ENCODE measurements around the gene CCDC30. TPM values are rescaled to one million over a fixed set of nuclear protein-coding genes. Genes with fewer than 3 reads are reported as not detected.
A peak's percentile ranks its signal among the peaks of the same experiment; 100 is the strongest.

CCDC30 gene
- total RNA-seq, 4 donors from 2014 or later = 1.1 to 2.7 (median 2.5) TPM

DNA sequence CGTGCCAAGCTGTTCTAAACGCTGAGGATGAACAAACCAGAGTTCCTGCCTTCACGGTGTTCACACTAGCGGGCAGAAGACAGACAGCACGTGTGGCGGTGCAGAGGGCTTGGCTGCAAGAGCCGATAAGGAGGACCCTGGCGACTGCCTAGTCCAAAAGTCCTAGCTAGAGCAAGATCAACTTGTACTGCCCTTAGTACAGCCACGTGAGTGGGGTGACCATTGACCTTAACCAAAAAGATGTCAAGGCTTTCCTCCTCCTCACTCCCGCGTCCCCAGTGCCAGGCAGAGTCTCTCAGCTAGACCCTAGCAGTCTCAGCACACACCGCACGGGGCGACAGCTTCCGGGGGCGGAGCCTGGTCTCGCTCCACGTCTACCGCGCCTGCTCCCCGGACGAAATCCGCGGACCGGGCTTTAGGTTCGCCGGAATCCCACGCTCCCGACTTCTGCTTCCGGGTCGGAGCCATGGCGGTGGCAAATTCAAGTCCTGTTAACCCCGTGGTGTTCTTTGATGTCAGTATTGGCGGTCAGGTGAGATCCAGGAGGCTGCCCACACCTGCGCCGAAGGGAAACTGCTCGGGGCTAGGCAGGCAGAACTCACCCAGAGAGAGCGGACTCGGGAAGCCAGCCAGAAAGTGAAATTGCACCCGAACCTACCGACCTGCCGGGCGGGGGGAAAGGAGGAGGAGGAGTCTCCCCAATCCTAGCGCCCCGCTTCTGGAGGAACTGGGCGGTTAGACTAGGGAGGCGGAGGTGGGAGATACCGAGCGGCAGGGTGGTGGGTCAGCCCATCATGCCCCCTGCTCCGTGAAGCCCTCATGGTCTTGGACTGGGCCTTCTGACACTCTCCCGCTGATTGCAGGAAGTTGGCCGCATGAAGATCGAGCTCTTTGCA is 195.1 kb downstream of the CCDC30 start, which contains the start of gene PPIH:
TSS of gene PPIH (plus strand) at position 443 of the 896 bp plus-strand sequence. CDS start at position 467, 24 bp downstream.
- WGBS, 2 donors (ENCODE audit: low coverage in 1 of 2) = 0% methylated on average over 4 to 26 of the region's 53 CpGs
- Histone ChIP-seq H3K27me3 (no peaks in the 10 kb centered on the region), H3K4me3 (peak within 1 kb of the TSS; percentile 80 to 89), H3K9me3 (no peaks in the 10 kb centered on the region), H3K36me3 (peaks cover 0 to 32% of the 10 kb centered on the region in 2 donors), H3K4me1 (peaks cover 4 to 18% (median 11%) of the 10 kb centered on the region in 3 donors), H3K27ac (peak within 1 kb of the TSS; percentile 73 to 86 (median 84))
- peak; percentile 100 for ATAC-seq
- TF ChIP-seq EP300 (IDR thresholded peaks at IDR 0.05) = no peak
- TF ChIP-seq, protein P1, sequence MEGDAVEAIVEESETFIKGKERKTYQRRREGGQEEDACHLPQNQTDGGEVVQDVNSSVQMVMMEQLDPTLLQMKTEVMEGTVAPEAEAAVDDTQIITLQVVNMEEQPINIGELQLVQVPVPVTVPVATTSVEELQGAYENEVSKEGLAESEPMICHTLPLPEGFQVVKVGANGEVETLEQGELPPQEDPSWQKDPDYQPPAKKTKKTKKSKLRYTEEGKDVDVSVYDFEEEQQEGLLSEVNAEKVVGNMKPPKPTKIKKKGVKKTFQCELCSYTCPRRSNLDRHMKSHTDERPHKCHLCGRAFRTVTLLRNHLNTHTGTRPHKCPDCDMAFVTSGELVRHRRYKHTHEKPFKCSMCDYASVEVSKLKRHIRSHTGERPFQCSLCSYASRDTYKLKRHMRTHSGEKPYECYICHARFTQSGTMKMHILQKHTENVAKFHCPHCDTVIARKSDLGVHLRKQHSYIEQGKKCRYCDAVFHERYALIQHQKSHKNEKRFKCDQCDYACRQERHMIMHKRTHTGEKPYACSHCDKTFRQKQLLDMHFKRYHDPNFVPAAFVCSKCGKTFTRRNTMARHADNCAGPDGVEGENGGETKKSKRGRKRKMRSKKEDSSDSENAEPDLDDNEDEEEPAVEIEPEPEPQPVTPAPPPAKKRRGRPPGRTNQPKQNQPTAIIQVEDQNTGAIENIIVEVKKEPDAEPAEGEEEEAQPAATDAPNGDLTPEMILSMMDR (IDR thresholded peaks at IDR 0.05) = peak in 3 of 4 experiments; percentile 47 to 66 (median 54)
- peak in 1 of 2 donors; percentile 33 for TF ChIP-seq POLR2A (IDR thresholded peaks at IDR 0.05)
- peak; percentile 60 for TF ChIP-seq POLR2AphosphoS5 (IDR thresholded peaks at IDR 0.05)

DNA sequence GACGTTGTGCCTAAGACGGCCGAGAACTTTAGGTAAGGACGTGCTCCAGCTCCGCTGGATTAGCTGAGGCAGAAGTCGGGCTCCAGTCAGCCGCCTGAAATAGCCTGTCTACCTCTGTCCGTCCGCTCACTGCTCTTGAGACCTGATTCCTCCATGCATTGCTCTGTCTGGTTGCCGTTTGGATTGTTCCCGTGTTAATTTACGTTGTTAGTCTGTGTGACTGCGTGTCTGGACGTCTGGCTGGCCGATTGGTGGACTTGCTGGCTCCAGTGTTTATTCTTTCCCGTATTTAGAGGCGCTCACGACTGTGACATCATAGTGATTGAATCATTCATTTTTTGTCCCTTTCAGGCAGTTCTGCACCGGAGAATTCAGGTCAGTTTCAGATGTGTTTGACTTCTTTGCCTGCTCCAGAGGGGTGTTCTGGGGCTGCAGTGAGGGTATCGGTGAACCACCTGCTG is 195.8 kb downstream of the CCDC30 start:
- WGBS, 2 donors (ENCODE audit: low coverage in 1 of 2) = 6 to 40% methylated on average over 2 to 13 of the region's 20 CpGs
- H3K9me3 ChIP-seq = no peaks in the 10 kb centered on the region
- peak overlapping the region; percentile 80 to 89 for H3K4me3 ChIP-seq
- H3K36me3 ChIP-seq = peaks cover 0 to 39% of the 10 kb centered on the region in 2 donors
- ATAC-seq = no peak
- TF ChIP-seq POLR2A (IDR thresholded peaks at IDR 0.05) (no peak), EP300 (IDR thresholded peaks at IDR 0.05) (no peak), POLR2AphosphoS5 (IDR thresholded peaks at IDR 0.05) (no peak)
- TF ChIP-seq, protein P1 (IDR thresholded peaks at IDR 0.05) = no peak
- peak overlapping the region in 3 of 4 donors; percentile 82 to 86 (median 86) for H3K27ac ChIP-seq
- peaks cover 4 to 18% (median 11%) of the 10 kb centered on the region in 3 donors for H3K4me1 ChIP-seq
- no peaks in the 10 kb centered on the region for H3K27me3 ChIP-seq

- H3K4me3 ChIP-seq = no peak overlapping the region
- TF ChIP-seq POLR2AphosphoS5 (IDR thresholded peaks at IDR 0.05) (no peak), EP300 (IDR thresholded peaks at IDR 0.05) (no peak), POLR2A (IDR thresholded peaks at IDR 0.05) (no peak)
- TF ChIP-seq, protein P1 (IDR thresholded peaks at IDR 0.05) = no peak
- no peak overlapping the region for H3K27ac ChIP-seq
- peaks cover 0 to 60% of the 10 kb centered on the region in 2 donors for H3K36me3 ChIP-seq
- no peak for ATAC-seq
- 69 to 90% methylated on average over 2 to 3 of the region's 3 CpGs for WGBS, 2 donors (ENCODE audit: low coverage in 1 of 2)
- H3K9me3 ChIP-seq = no peaks in the 10 kb centered on the region
- peaks cover 4 to 18% (median 11%) of the 10 kb centered on the region in 3 donors for H3K4me1 ChIP-seq
- no peaks in the 10 kb centered on the region for H3K27me3 ChIP-seq
Measured at GRCh38 chr1:42660907-42661500, 197.9 kb downstream of the CCDC30 start.

GRCh38 chr1:42669936-42670335 is 206.8 kb downstream of the CCDC30 start:
- Histone ChIP-seq H3K9me3 (no peaks in the 10 kb centered on the region), H3K27me3 (no peaks in the 10 kb centered on the region), H3K36me3 (peaks cover 4 to 89% of the 10 kb centered on the region in 2 donors), H3K4me1 (peaks cover 0 to 9% (median 0%) of the 10 kb centered on the region in 3 donors), H3K4me3 (no peak overlapping the region), H3K27ac (no peak overlapping the region)
- TF ChIP-seq POLR2AphosphoS5 (IDR thresholded peaks at IDR 0.05) (no peak), EP300 (IDR thresholded peaks at IDR 0.05) (no peak), POLR2A (IDR thresholded peaks at IDR 0.05) (no peak)
- TF ChIP-seq, protein P1 (IDR thresholded peaks at IDR 0.05) = no peak
- WGBS, 2 donors (ENCODE audit: low coverage in 1 of 2) = 94 to 100% methylated on average over 3 of the region's 3 CpGs
- no peak for ATAC-seq
